GM12878 (cell line): ENCODE data around the gene TMCC3. TPM values are rescaled to one million over a fixed set of nuclear protein-coding genes. Genes with fewer than 3 reads are reported as not detected.
A peak's percentile ranks its signal among the peaks of the same experiment; 100 is the strongest.

Experiments
- ATAC-seq: fragments of 200-7000 bp; cut with Tn5 transposase; 3 replicates; pipeline ENCODE4 v1.9.1; 2020; ENCODE audit warnings: mild to moderate bottlenecking, moderate library complexity
- BruUV-seq: library from RNA; stranded (reverse); fragments of 400-500 nt; replicated peaks from 2 replicates; lab custom pipeline; 2021; lab: Mats Ljungman, UMichigan
- CTCF ChIA-PET: fragments of 300-600 bp; sonication (Branson Sonifier 250); formaldehyde crosslinking; extraction: SDS; loops from one replicate; lab custom pipeline; 2021; ENCODE audit warnings: inconsistent platforms; lab: Yijun Ruan, JAX
- POLR2A ChIA-PET: fragments of 350-600 bp; formaldehyde crosslinking; extraction: SDS; loops from one replicate; lab custom pipeline; 2021; ENCODE audit warnings: inconsistent platforms; lab: Charles Lee
- RAD21 ChIA-PET: fragments of 300-600 bp; sonication (Branson Sonifier 250); formaldehyde crosslinking; loops from one replicate; lab custom pipeline; 2023; ENCODE audit warnings: antibody characterized with exemption; ENCODE audit not compliant: unreplicated experiment; lab: Charles Lee
- SMC1A ChIA-PET: fragments of 300-600 bp; sonication (Branson Sonifier 250); formaldehyde crosslinking; loops from one replicate; lab custom pipeline; 2023; ENCODE audit not compliant: unreplicated experiment, uncharacterized antibody; lab: Charles Lee
- DNase-seq: peaks from one replicate; pipeline ENCODE4 v3.0.0-alpha.2; 2011; ENCODE audit warnings: low read depth, low spot score
- FAIRE-seq: peaks from 3 replicates; lab custom pipeline; 2011; peaks lifted over from hg19 to GRCh38; lab: Jason Lieb, UNC
- H2AFZ ChIP-seq: 2 replicates; pipeline ENCODE4 v1.6.0; 2011; ENCODE audit warnings: low read depth, low read length, control low read depth; ENCODE audit not compliant: control insufficient read depth
- H3K27ac ChIP-seq: 2 replicates; pipeline ENCODE4 v1.5.1; 2011; ENCODE audit warnings: control low read depth; ENCODE audit not compliant: control insufficient read depth, insufficient read depth
- H3K27me3 ChIP-seq, 2 experiments: replicated peaks in 1 of 2; 2 replicates each; pipeline versions ENCODE4 v1.6.0 to v1.6.1; 2011; ENCODE audit warnings: low read length in 1 of 2; ENCODE audit not compliant: control insufficient read depth in 2 of 2, insufficient read depth in 2 of 2
- H3K36me3 ChIP-seq, 2 experiments: 2 replicates each; pipeline ENCODE4 v1.5.1; 2011; ENCODE audit warnings: low read length in 1 of 2; ENCODE audit not compliant: control insufficient read depth in 2 of 2, insufficient read depth in 2 of 2
- H3K4me1 ChIP-seq: 2 replicates; pipeline ENCODE4 v1.6.1; 2011; ENCODE audit warnings: mild to moderate bottlenecking, low read length, moderate library complexity, mixed read lengths; ENCODE audit not compliant: control insufficient read depth, insufficient read depth
- H3K4me2 ChIP-seq: 2 replicates; pipeline ENCODE4 v1.6.0; 2011; ENCODE audit warnings: control low read depth; ENCODE audit not compliant: control insufficient read depth, insufficient read depth
- H3K4me3 ChIP-seq: fragments of 200-600 bp; sonication (generic); 2 replicates; pipeline ENCODE4 v1.5.1; 2016
- H3K79me2 ChIP-seq: 2 replicates; pipeline ENCODE4 v1.6.0; 2011; ENCODE audit warnings: low read length; ENCODE audit not compliant: control insufficient read depth, insufficient read depth
- H3K9ac ChIP-seq: 2 replicates; pipeline ENCODE4 v1.8.0; 2011; ENCODE audit warnings: low read length, control low read depth, mixed read lengths; ENCODE audit not compliant: control insufficient read depth, insufficient read depth
- H3K9me3 ChIP-seq: replicated peaks from 3 replicates; pipeline ENCODE4 v1.5.1; 2011; ENCODE audit warnings: mild to moderate bottlenecking, low read length; ENCODE audit not compliant: control insufficient read depth, insufficient read depth
- H4K20me1 ChIP-seq: 2 replicates; pipeline ENCODE4 v1.6.0; 2011; ENCODE audit not compliant: control insufficient read depth, insufficient read depth
- BCLAF1 ChIP-seq: fragments of 450-650 bp; IDR thresholded peaks from 2 replicates; pipeline ENCODE4 v1.6.1; 2017; ENCODE audit warnings: antibody characterized with exemption, mild to moderate bottlenecking, moderate library complexity
- CTCF ChIP-seq, 3 experiments: IDR thresholded peaks in 2 of 3; conservative IDR thresholded peaks in 1 of 3; 2 replicates each; pipeline ENCODE4 v1.5.1; 2011; ENCODE audit warnings: low read depth in 3 of 3, low read length in 3 of 3, mild to moderate bottlenecking in 3 of 3, control low read depth in 2 of 3, moderate library complexity in 2 of 3, inconsistent platforms in 1 of 3, mixed read lengths in 1 of 3; ENCODE audit not compliant: control insufficient read depth in 2 of 3, insufficient read depth in 1 of 3; ENCODE audit errors: extremely low read depth in 1 of 3
- FOXM1 ChIP-seq: IDR thresholded peaks from 2 replicates; pipeline ENCODE4 v1.6.1; 2012; ENCODE audit warnings: low read depth, mild to moderate bottlenecking, inconsistent platforms, low read length, moderate library complexity
- IKZF1 ChIP-seq: fragments of 450-650 bp; conservative IDR thresholded peaks from 2 replicates; pipeline ENCODE4 v1.6.1; 2017; ENCODE audit warnings: antibody characterized with exemption, mild to moderate bottlenecking
- KDM1A ChIP-seq: fragments of 200-600 bp; sonication (generic); IDR thresholded peaks from 2 replicates; pipeline ENCODE4 v1.6.1; 2016; ENCODE audit warnings: borderline replicate concordance
- POU2F2 ChIP-seq: IDR thresholded peaks from 3 replicates; pipeline ENCODE4 v1.6.1; 2011; ENCODE audit warnings: low read depth, mild to moderate bottlenecking, low read length, borderline replicate concordance
- RAD21 ChIP-seq: IDR thresholded peaks from 2 replicates; pipeline ENCODE4 v1.6.1; 2011; ENCODE audit warnings: mild to moderate bottlenecking, low read depth, low read length, moderate library complexity; ENCODE audit not compliant: insufficient read depth
- SMARCA5 ChIP-seq: fragments of 450-650 bp; IDR thresholded peaks from 2 replicates; pipeline ENCODE4 v1.6.1; 2017; ENCODE audit warnings: mild to moderate bottlenecking
- SMC3 ChIP-seq: IDR thresholded peaks from 2 replicates; pipeline ENCODE4 v1.6.1; 2011; ENCODE audit warnings: low read length, improper control_type of control experiment, borderline replicate concordance
- YY1 ChIP-seq: IDR thresholded peaks from 2 replicates; pipeline ENCODE4 v1.6.1; 2011; ENCODE audit warnings: low read depth, mild to moderate bottlenecking, low read length
- WGBS: methylation state at CpG from one replicate; pipeline ENCODE4 v1.1.6; 2016; ENCODE audit warnings: low lambda C conversion rate; ENCODE audit not compliant: insufficient replicate concordance, insufficient coverage; ENCODE audit errors: missing lambda C conversion rate; 5-methylcytosine and 5-hydroxymethylcytosine counted together
- in situ Hi-C: fragments of 300-500 bp; cut with MboI; formaldehyde crosslinking; loops from 9 replicates; pipeline ENCODE4 v1.14.3; 2018; ENCODE audit warnings: mixed read lengths
- intact Hi-C: fragments of 100-400 bp; cut with micrococcal nuclease; formaldehyde crosslinking; loops from one replicate; pipeline ENCODE4 v1.14.2; 2022; ENCODE audit not compliant: unreplicated experiment
- polyA plus RNA-seq, 11 experiments: library from polyadenylated mRNA; depleted of rRNA in 4 of 11; unstranded in 6 of 11; stranded (reverse) in 5 of 11; fragments of >200 nt; fragmentation: Nextera tagmentation in 4 of 11; fragmentation: Illumina TruSeq in 1 of 11; extraction: Ambion mirVana in 4 of 11; extraction: Trizol in 1 of 11; gene quantifications; 1 replicate in 1 of 11; 2 replicates in 10 of 11; pipeline versions ENCODE4 v1.2.1 to v1.2.3, GENCODE V29; 2011 to 2016; ENCODE audit warnings: inconsistent platforms in 2 of 11, missing spikeins in 2 of 11, low read depth in 1 of 11
- total RNA-seq, 4 experiments: library from RNA; depleted of rRNA in 3 of 4; stranded (reverse); fragments of >200 nt in 3 of 4; fragmentation: Illumina TruSeq in 1 of 4; extraction: Trizol in 1 of 4; gene quantifications; 2 replicates each; pipeline versions ENCODE4 v1.2.1 to v1.2.3, GENCODE V29; 2013 to 2021

Gene TMCC3
- total and polyA plus RNA-seq, 10 of the 15 experiments (the other 5 are each of a cell fraction or from before 2014, with no cell fraction given), result 5.8 to 29.8 (median 12.6) TPM

GRCh38 chr12:94532490-94533422 lies 117.6 kb downstream of the TMCC3 start:
- Histone ChIP-seq H3K79me2 (no peaks in the 10 kb centered on the region), H3K36me3 (no peaks in the 10 kb centered on the region), H3K4me2 (no peak overlapping the region), H3K27ac (no peak overlapping the region), H3K9ac (no peak overlapping the region), H3K4me3 (no peak overlapping the region), H3K4me1 (no peaks in the 10 kb centered on the region), H3K27me3 (no peaks in the 10 kb centered on the region; a peak in 1 of 4 replicates), H3K9me3 (no peaks in the 10 kb centered on the region), H4K20me1 (no peaks in the 10 kb centered on the region), H2AFZ (no peak overlapping the region; the same call in 1 of the 2 replicates)
- RAD21 ChIA-PET, result interaction anchor here (1.0 to 4.6 kb wide), 4 partner anchors 72 to 398 kb away, joined by 3 to 24 read pairs (median 14); no protein-coding TSS in a partner anchor
- no TSS peak for BruUV-seq
- CTCF ChIA-PET, result interaction anchor here (0.6 to 4.4 kb wide), 12 partner anchors 28 to 431 kb away, joined by 3 to 49 read pairs (median 4); no protein-coding TSS in a partner anchor
- in situ Hi-C loops (loop anchor here (5.0 kb wide), 2 partner anchors 205 to 395 kb away; no protein-coding TSS in a partner anchor), intact Hi-C loops (loop anchor here (1.0 to 2.0 kb wide), 3 partner anchors 204 to 398 kb away; no protein-coding TSS in a partner anchor)
- ATAC-seq (peak; percentile 99), FAIRE-seq (peak; percentile 93), DNase-seq (peak; percentile 36)
- POLR2A ChIA-PET, result interaction anchor here (0.5 to 1.0 kb wide), 3 partner anchors 10 to 128 kb away, joined by 3 to 4 read pairs (median 3); no protein-coding TSS in a partner anchor
- TF ChIP-seq BCLAF1, result no peak
- TF ChIP-seq RAD21, result peak; percentile 99
- 0 out of 2 replicates have a peak, but pooled peaks have one; percentile 31 for TF ChIP-seq IKZF1
- TF ChIP-seq KDM1A, result no peak
- peak; percentile 83 to 89 (median 86) for TF ChIP-seq CTCF (IDR thresholded peaks at IDR 0.05 in 2 of 3, conservative IDR thresholded peaks at IDR 0.05 in 1 of 3; ENCODE audit: control insufficient read depth in 2 of 3, extremely low read depth in 1 of 3, insufficient read depth in 1 of 3, low read depth in 3 of 3, low read length in 3 of 3)
- TF ChIP-seq POU2F2, result 0 out of 3 replicates have a peak, but pooled peaks have one; percentile 14
- TF ChIP-seq SMARCA5, result peak; percentile 64
- peak; percentile 62; the same call in 1 of the 2 replicates for TF ChIP-seq YY1
- TF ChIP-seq SMC3, result peak; percentile 100
- TF ChIP-seq FOXM1, result 0 out of 2 replicates have a peak, but pooled peaks have one; percentile 55
- SMC1A ChIA-PET, result interaction anchor here (0.8 to 2.5 kb wide), 14 partner anchors 9 to 457 kb away, joined by 3 to 23 read pairs (median 4); no protein-coding TSS in a partner anchor
- 18% methylated on average over 16 of the region's 16 CpGs for WGBS
